Psoas muscle (tissue), 8 donors: ENCODE results near the gene ODAD3. TPM values are rescaled to one million over a fixed set of nuclear protein-coding genes. Genes with fewer than 3 reads are reported as not detected.

Source experiments
- ATAC-seq, 4 donors: fragments of 200-7000 bp; cut with Tn5 transposase; one replicate each; pipeline ENCODE4 v1.9.1; 2020; ENCODE audit warnings: moderate library complexity in 3 of 4, mild to moderate bottlenecking in 2 of 4
- DNase-seq, 2 donors: peaks; one replicate each; pipeline ENCODE4 v3.0.0-alpha.2; 2020
- H3K27ac ChIP-seq: fragments of 200-600 bp; one replicate; pipeline ENCODE4 v1.8.0; 2022
- H3K27me3 ChIP-seq, 3 donors: fragments of 200-600 bp in 1 of 3; one replicate each; pipeline versions ENCODE4 v1.6.1 to v1.8.0; 2013 to 2022; ENCODE audit warnings: low read length in 2 of 3, mild to moderate bottlenecking in 2 of 3, moderate library complexity in 1 of 3; ENCODE audit not compliant: insufficient read depth in 3 of 3
- H3K36me3 ChIP-seq, 2 donors: fragments of 200-600 bp in 1 of 2; one replicate each; pipeline versions ENCODE4 v1.6.1 to v1.8.0; 2013 to 2022; ENCODE audit warnings: low read depth in 1 of 2, mild to moderate bottlenecking in 1 of 2, moderate library complexity in 1 of 2; ENCODE audit not compliant: insufficient read depth in 1 of 2
- H3K4me1 ChIP-seq: fragments of 200-600 bp; one replicate; pipeline ENCODE4 v1.8.0; 2022
- H3K4me3 ChIP-seq: fragments of 200-600 bp; one replicate; pipeline ENCODE4 v1.8.0; 2022; ENCODE audit warnings: mild to moderate bottlenecking
- H3K9me3 ChIP-seq: fragments of 200-600 bp; one replicate; pipeline ENCODE4 v1.8.0; 2022
- WGBS, 3 donors: extraction: QIAGEN DNeasy Blood & Tissue Kit; methylation state at CpG; one replicate each; pipeline versions ENCODE4 v1.1.6 to v1.1.7; 2013; 5-methylcytosine and 5-hydroxymethylcytosine counted together
- intact Hi-C, 2 donors: fragments of 100-400 bp; cut with DNase I; formaldehyde crosslinking; loops; one replicate each; pipeline versions ENCODE4 v1.11.0 to v1.14.2; 2022
- polyA plus RNA-seq, 3 donors: library from polyadenylated mRNA; stranded (reverse); fragments of 200-250 nt; gene quantifications; one replicate each; pipeline ENCODE4 v1.2.3, GENCODE V29; 2013
- total RNA-seq, 4 donors: library from RNA; stranded (reverse); fragmentation: NEBNext Ultra II Directional in 2 of 4; extraction: Animal tissue kit (Norgen Biotek cat#: 25700) in 2 of 4; gene quantifications; one replicate each; pipeline versions ENCODE4 v1.2.1 to v1.2.4, GENCODE V29; 2021 to 2023
- TF ChIP-seq, protein P1 (sequence below): fragments of 200-600 bp; IDR thresholded peaks from one replicate; pipeline ENCODE4 v1.8.0; 2022; ENCODE audit warnings: antibody characterized with exemption
- donor health status: healthy with polysubstance abuse.
- donor health status: DM: no; HTN: no; CAD: no; lungs with moderate emphysema.
- donor health status: Bipolar disorder and iron deficiency.
- donor health status: healthy.
- donor health status: DM: yes; HTN: yes; CAD: no.
- donor health status: DM: no; HTN: no; CAD: no.
- donor health status: DM: no; HTN: no; CAD: no.
- donor health status: DM: yes; HTN: yes; CAD: no.

The ODAD3 gene
- total and polyA plus RNA-seq, 7 donors, result 0.09 to 0.87 (median 0.17) TPM; not detected in 2

DNA sequence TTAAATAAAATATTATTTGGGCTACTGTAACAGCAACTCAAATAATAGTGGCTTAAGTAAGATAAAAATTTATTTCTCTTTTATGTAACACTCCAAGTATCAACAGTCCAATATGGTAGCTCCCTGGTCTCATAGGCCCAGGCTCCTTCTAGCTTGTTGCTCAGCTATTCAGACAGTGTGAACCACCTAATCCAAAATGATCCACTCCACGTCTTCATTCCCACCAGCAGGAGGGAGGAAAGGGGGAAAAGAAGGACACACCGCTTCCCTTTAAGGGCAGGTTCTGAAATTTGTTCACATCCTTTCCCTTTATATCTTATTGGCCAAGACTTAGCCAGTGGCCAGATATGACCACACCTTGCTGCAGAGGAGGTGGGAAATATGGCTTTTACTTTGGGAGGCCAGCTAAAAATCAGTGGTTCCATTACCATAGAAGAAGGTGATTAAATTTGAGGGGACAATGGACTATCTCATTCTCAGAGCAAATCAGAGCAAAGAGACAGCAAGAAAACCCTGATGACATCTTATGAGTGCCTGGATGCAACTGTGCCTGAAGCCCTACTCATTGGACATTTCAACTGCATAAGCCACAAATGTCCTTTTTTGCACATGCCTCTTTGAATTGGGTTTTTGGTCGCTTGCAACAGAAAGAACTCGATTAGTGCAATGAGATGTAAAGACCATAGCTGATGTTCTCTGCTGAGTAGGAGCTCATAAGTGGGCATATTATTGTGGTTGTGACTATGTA is 43.8 kb downstream of the ODAD3 start:
- Histone ChIP-seq H3K4me3 (no peak overlapping the region), H3K27ac (no peak overlapping the region), H3K27me3 (peaks cover 0 to 8% (median 8%) of the 10 kb centered on the region in 3 donors), H3K4me1 (no peaks in the 10 kb centered on the region), H3K36me3 (no peaks in the 10 kb centered on the region), H3K9me3 (no peaks in the 10 kb centered on the region)
- TF ChIP-seq, protein P1, sequence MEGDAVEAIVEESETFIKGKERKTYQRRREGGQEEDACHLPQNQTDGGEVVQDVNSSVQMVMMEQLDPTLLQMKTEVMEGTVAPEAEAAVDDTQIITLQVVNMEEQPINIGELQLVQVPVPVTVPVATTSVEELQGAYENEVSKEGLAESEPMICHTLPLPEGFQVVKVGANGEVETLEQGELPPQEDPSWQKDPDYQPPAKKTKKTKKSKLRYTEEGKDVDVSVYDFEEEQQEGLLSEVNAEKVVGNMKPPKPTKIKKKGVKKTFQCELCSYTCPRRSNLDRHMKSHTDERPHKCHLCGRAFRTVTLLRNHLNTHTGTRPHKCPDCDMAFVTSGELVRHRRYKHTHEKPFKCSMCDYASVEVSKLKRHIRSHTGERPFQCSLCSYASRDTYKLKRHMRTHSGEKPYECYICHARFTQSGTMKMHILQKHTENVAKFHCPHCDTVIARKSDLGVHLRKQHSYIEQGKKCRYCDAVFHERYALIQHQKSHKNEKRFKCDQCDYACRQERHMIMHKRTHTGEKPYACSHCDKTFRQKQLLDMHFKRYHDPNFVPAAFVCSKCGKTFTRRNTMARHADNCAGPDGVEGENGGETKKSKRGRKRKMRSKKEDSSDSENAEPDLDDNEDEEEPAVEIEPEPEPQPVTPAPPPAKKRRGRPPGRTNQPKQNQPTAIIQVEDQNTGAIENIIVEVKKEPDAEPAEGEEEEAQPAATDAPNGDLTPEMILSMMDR, result no peak
- 63 to 69% (median 65%) methylated on average over 4 of the region's 4 CpGs for WGBS, 3 donors
- DNase-seq (no peak), ATAC-seq (no peak)
- intact Hi-C loops, result no loop called here

DNA sequence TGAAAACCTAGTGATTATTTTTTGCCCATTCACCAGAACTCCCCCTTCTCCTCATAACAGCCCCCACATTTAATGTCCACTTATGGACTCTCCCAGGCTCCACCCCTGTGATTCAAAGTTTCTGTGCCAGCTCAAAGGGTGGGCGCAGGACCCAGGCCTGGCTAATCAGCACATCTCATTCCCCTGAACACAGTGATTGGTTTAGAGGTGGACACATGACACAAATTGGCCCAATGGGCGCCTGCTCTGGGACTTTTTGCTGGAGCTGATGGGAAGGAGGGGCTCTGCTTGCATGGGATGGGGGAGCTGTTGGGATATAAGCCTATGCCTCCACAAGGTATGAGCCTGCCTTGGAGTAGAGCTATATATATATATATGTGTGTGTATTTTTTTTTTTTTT is 44.6 kb downstream of the ODAD3 start:
- H3K4me1 ChIP-seq, result no peaks in the 10 kb centered on the region
- no peak overlapping the region for H3K27ac ChIP-seq
- intact Hi-C loops, result no loop called here
- H3K9me3 ChIP-seq, result no peaks in the 10 kb centered on the region
- ATAC-seq (no peak), DNase-seq (no peak)
- 87 to 96% (median 92%) methylated on average over 2 of the region's 2 CpGs for WGBS, 3 donors
- no peaks in the 10 kb centered on the region for H3K36me3 ChIP-seq
- H3K27me3 ChIP-seq, result peaks cover 0 to 8% (median 3%) of the 10 kb centered on the region in 3 donors
- no peak overlapping the region for H3K4me3 ChIP-seq
- TF ChIP-seq, protein P1, result no peak

DNA sequence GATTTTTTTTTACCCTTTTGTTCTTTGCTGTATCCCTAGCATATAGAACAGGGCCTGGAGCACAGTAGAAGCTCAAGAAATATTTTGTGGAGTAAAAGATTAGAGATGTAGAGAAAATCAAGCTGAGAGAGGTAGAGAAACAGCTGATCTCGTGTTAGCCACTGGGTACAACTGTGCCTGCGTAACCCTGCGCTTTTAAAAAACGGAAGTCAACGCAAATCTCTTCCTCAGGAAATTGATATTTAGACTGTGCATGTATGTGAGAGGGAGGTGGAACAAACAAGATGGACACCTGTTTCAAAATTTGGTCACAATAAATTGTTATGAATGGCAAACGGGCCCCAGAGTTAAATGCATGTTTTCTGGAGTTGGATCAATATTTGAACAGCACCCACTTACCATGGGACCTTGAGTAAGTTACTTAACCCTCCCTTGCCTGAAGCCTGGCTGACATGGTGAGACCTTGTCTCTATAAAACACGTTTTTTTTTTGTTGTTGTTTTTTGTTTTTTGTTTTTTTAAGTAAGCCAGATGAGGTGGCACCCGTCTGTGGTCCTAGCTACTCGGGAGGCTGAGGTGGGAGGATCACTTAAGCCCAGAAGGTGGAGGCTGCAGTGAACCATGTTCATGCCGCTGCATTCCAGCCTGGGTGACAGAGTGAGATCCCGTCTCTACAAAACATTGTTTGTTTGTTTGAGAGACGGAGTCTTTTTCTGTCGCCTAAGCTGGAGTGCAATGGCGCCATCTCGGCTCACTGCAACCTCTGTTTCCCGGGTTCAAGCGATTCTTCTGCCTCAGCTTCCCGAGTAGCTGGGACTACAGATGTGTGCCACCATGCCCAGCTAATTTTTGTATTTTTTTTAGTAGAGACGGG is 47.5 kb downstream of the ODAD3 start:
- H3K27me3 ChIP-seq, result peaks cover 0 to 15% (median 10%) of the 10 kb centered on the region in 3 donors
- DNase-seq (no peak), ATAC-seq (no peak)
- H3K4me3 ChIP-seq, result no peak overlapping the region
- TF ChIP-seq, protein P1, result no peak
- no peak overlapping the region for H3K27ac ChIP-seq
- no peaks in the 10 kb centered on the region for H3K36me3 ChIP-seq
- peaks cover 8% of the 10 kb centered on the region for H3K4me1 ChIP-seq
- WGBS, 3 donors, result 70 to 73% (median 71%) methylated on average over 19 of the region's 19 CpGs
- H3K9me3 ChIP-seq, result no peaks in the 10 kb centered on the region
- intact Hi-C loops, result no loop called here

DNA sequence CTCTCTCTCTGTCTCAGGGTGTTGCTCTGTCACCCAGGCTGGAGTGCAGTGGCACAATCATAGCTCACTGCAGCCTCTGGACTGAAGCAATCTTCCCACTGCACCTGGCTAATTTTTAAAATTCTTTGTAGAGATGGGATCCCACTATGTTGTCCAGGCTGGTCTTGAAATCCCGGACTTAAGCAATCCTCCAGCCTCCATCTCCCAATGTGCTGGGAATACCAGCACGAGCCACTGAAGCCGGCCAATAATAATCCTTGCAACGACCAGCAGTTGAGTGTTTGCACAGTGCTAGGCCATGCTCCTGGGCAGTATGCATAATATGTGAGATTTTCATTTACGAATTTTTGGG is 50.2 kb downstream of the ODAD3 start:
- intact Hi-C loops, result loop anchor here (5.0 kb wide), 3 partner anchors 38 to 203 kb away; partner anchors contain the start of gene ELAVL3 (in 1 of the 2)
- H3K27ac ChIP-seq, result no peak overlapping the region
- H3K4me3 ChIP-seq, result no peak overlapping the region
- peaks cover 22% of the 10 kb centered on the region for H3K4me1 ChIP-seq
- DNase-seq, result no peak
- TF ChIP-seq, protein P1, result no peak
- H3K27me3 ChIP-seq, result peaks cover 0 to 24% (median 8%) of the 10 kb centered on the region in 3 donors
- no peaks in the 10 kb centered on the region for H3K36me3 ChIP-seq
- no peak for ATAC-seq
- WGBS, 3 donors, result 83 to 85% (median 83%) methylated on average over 5 of the region's 5 CpGs
- H3K9me3 ChIP-seq, result no peaks in the 10 kb centered on the region
